KOPT-K1 (cell line): Measurements from ENCODE around the gene RNASE11.
"Not testable (repeated sequence)": the region's sequence is repeated elsewhere in the genome, so short reads cannot be mapped to it uniquely, and the experiment has no call there.

Experiments used
- H3K27ac ChIP-seq: fragments of 200-600 bp; sonication (generic); 2 replicates; pipeline ENCODE4 v1.5.1; 2016; ENCODE audit warnings: antibody characterized with exemption, mild to moderate bottlenecking, low read depth, low read length; ENCODE audit not compliant: poor library complexity, severe bottlenecking
- H3K36me3 ChIP-seq: fragments of 200-600 bp; sonication (generic); 2 replicates; pipeline ENCODE4 v1.5.1; 2017; ENCODE audit warnings: antibody characterized with exemption, mild to moderate bottlenecking, low read length, moderate library complexity; ENCODE audit not compliant: insufficient read depth
- H3K9me3 ChIP-seq: fragments of 200-600 bp; sonication (generic); 2 replicates; pipeline ENCODE4 v1.5.1; 2017; ENCODE audit warnings: antibody characterized with exemption, low read length, mild to moderate bottlenecking; ENCODE audit not compliant: insufficient read depth, poor library complexity, severe bottlenecking

Gene RNASE11

DNA sequence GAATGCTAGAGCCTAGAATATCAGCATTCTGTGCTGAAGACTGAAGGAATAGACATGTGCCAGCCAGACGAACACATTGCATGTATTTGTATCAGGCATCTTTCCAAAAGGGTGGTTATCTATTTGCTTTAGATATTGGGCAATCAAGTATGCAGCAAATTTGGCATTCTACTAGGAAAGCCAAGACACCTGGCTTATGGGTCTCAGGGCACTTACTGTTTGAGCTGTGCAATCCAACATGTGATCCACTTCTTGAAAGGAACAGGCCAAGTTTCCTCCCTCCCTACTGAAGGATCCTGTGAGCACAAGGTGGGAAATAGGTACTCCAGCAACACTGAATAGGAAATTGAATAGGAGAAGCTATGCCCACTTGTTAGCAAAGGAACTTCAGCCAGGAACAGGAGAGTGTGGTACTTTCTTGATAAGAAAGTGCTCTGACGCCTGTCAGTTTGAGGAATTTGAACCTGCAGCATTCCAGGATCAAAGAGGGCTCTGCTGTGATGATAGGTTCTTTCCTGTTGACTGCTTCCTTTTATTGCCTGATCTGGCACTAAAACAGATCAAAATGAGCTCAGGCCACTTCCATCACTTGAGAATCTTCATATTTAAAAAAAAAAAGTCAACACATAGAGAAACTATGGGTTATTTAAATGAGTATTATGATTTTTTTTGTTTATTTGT is 33.1 kb upstream of the RNASE11 start:
- Histone ChIP-seq H3K9me3 (peaks cover 16% of the 10 kb centered on the region), H3K27ac (no peak overlapping the region), H3K36me3 (no peaks in the 10 kb centered on the region)

DNA sequence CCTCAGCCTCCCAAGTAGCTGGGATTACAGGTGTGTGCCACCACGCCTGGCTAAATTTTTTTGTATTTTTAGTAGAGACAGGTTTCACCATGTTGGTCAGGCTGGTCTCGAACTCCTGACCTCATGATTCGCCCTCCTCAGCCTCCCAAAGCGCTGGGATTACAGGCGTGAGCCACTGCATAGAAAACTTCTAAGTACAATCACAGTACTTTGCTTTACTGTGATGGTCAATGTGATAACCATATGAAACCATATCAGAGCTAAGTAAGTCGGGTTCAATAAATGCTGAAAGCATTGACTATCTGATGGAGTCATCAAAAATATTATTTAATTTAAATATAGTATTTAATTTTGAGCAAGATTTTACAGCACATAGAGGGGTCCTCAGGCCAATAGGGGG is 31.9 kb upstream of the RNASE11 start:
- not testable (repeated sequence) for H3K27ac ChIP-seq, H3K36me3 ChIP-seq, H3K9me3 ChIP-seq

DNA sequence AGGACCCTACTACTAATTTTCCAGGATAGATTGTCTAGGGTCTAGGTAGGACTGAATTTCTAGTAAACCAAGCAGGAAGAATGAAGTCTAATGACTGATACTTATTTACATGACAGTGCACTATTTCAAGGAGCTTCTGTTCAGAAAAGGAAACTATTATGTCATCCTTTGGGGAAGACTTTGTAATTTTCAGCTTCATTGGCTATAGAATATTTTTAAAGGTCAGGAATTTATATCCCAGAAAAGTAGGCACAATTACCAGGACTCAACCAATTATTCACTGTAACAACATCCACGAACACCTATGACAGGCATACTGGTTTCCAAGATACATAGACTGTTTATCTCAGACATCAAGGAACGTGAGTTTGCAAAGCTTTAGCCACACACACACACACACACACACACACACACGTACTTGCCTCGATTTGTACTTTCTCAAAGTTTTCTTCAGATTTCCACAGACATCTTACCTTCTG is 30.5 kb upstream of the RNASE11 start:
- Histone ChIP-seq H3K36me3 (no peaks in the 10 kb centered on the region), H3K9me3 (no peaks in the 10 kb centered on the region), H3K27ac (no peak overlapping the region)

DNA sequence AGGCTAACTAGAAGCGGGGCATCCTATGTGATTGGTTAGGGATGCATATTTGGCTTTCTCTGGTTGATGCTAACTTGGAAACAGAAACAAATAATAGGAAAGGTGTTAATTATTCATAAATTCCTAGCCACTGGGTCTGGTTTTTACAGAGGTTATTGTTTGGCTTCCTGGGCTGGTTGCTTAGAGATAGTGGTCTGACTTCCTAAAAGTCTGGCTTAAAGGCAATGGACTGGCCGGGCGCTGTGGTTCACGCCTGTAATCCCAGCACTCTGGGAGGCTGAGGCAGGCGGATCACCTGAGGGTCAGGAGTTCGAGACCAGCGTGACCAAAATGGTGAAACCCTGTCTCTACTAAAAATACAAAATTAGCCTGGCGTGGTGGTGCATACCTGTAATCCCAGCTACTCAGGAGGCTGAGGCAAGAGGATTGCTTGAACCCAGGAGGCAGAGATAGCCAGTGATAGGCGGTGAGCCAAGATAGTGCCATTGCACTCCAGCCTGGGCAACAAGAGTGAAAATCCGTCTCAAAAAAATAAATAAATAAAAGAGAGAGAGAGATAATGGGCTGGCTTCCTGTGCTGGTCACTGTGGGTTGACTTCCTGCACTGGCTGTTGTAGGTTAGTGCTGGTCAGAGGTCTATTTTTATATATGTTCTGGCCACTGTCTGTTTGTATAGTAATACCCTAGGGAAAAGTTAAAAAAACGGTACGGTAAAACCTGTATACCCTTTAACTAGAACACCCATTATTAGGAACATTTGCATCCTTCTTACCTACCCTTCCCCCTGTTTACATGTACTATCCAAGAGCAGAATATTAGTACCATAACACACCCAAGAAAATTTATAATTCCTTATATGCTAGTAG is 29.6 kb upstream of the RNASE11 start:
- Histone ChIP-seq H3K27ac (no peak overlapping the region), H3K36me3 (no peaks in the 10 kb centered on the region), H3K9me3 (no peaks in the 10 kb centered on the region)

DNA sequence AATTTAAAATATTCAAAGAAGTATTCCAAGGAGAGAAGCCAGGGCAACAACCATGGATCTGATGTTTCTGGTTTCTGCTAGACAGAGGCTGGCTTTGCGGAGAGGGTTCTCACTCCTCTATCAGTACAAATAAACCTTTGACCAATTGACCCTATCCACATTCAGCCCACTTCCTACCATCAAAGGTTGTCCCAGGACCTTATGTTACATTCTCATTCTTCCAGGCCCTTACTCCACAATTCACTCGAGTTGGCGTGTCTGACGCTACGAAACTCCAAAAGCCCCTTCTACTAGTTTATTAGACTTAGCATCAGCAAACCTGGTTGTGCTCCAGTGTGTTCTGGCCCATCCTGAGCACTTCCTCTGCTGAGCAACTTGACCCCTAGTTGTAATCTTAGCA is 28.2 kb upstream of the RNASE11 start:
- Histone ChIP-seq H3K9me3 (no peaks in the 10 kb centered on the region), H3K27ac (no peak overlapping the region), H3K36me3 (no peaks in the 10 kb centered on the region)

DNA sequence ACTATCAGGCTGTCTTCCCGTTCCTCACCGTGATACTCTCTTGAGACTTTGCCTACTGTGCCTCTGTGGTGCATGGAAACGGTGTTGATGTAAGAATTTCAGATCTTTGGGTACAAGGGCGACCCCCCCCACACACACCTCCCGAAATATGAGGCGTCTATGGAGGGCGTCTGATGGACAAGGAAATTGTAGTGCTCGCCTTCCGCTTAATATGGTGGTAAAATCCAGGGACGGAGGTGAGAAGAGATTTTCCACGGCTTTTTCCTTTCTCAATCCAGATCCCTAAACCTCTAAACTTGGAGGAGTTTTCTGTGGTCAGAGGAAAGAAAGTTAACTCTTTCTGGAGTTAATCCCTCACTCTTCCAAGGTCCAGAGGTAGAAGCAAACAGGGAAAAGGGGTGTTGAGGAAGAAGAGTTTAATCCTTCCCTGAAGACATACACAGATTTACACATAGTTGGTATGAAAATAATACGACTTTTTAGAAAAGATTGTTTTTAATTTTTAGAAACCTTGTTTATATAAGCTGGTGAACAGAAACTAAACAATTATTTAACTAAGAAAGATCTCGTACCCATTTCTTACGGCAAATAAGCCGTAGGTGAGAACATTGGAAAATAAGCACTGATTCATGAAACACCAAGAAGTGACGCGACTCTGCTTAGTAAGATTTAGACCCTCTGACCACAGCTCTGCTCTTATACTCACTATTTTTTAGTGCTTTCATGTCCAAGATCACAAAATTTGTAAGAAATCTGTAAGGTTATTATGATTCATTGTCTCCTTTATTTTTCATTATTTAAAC is 26.4 kb upstream of the RNASE11 start:
- Histone ChIP-seq H3K9me3 (no peaks in the 10 kb centered on the region), H3K27ac (no peak overlapping the region), H3K36me3 (no peaks in the 10 kb centered on the region)

DNA sequence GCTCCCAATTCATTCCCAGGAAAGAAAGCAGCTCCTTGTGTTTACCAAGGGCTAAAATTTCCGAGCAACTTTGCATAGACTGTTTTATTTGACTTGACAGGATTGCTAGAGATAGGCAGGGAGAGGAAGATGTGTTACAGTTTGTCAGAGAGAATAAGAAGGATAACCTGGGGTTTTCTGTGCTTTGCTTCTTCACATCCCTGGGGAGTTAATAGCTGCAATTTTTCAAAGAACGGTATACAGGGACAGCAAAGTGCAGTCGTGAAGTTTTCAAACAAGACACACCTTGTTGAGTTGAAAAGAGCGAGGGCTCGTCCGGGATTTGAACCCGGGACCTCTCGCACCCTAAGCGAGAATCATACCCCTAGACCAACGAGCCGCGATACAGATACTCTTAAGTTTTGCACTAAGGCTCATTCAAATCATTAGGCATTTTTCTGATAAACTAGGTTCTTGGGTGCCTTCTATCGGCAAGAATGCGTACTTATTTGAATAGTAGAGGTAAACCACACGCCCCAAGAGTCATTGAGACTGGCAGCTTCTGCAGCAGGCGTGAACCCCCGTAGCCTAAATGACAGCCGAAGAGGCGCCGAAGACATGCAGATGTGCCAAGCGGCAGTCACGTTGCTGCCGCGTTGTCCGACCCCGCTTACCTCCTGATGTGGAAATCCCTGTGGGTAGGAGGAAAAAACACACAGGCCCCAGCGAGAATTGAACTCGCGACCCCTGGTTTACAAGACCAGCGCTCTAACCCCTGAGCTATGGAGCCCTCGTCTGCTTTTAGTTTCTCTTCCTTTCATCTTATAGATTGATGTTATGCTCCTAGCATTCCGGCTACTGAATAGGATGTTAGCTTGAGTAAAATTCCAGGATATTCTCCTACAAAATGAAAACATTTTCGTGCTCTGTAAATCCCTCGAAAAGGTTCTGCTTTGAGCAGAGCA is 25.6 kb upstream of the RNASE11 start:
- Histone ChIP-seq H3K36me3 (no peaks in the 10 kb centered on the region), H3K9me3 (no peaks in the 10 kb centered on the region), H3K27ac (no peak overlapping the region)

DNA sequence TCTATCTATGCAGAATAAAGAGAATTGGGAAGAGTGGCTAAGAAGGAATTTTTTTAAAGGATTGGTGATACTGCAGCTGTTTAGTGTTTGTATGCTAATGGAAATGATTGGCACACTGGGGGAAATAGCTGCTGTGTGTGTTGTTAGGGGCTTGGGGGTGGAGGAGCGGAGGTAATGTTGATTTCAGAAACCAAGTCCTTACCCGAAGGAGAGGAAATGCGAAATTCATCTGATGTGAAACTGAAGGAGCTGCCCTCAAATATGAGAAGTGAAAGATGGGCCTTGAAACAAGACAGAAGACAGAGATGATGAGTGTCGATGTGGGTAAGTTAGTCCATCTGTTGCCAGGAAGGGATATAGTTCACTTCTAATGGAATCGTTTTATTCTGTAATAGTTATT is 24.6 kb upstream of the RNASE11 start:
- H3K27ac ChIP-seq: no peak overlapping the region

DNA sequence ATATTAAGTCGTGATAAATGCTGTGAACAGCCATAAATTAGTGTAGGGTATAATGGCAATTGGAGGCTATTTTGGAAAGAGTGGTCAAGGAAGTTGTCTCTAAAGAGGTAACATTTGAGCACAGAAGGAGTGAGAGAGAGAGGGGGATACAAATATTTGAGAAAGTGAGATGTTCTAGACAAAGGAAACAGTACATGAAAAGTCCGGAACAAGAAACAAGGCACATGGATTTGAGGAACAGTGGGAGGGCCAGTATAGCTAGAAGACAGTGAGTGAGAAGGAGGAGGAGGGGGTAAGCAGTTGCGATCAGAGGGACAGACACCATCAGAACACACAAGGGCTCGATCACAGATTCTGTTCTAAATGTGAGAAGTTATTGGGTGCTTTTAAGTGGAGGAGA is 23.5 kb upstream of the RNASE11 start:
- Histone ChIP-seq H3K27ac (no peak overlapping the region), H3K36me3 (no peaks in the 10 kb centered on the region), H3K9me3 (no peaks in the 10 kb centered on the region)

More for the DNA sequence above, 24.6 kb upstream of the RNASE11 start:
- Histone ChIP-seq H3K9me3 (no peaks in the 10 kb centered on the region), H3K36me3 (no peaks in the 10 kb centered on the region)

DNA sequence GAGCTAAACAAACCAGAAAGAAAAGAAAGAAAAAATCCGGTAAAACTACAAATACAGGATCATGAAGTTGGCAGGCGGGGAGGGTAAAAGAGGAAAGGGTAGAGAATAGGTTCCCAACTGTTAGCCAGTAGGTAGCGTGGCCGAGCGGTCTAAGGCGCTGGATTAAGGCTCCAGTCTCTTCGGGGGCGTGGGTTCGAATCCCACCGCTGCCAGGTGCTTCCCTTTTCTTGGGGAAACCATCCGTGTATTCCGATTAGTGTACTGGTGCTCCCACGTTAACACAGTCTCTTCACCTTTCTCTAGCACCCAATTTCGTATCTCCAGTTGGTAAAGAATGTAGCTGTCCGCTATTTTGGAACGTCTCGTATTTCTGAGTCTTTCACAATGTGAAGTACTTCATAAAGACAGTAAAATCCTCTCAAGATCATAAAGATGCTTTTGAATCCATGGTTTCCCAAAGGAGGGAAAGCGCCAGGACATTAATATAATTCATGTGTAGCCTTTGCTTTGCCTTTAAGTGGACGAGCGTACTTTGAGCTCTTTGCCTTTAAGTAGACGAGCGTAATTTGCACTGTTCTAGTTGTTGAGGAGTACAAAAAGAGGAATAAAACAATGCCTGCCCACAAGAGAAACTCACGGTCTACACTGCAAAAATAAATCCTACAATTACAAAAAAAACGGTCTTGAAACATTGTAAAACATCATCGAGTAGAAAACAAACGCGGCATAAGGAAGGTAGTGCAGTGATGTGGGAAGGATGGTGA is 22.4 kb upstream of the RNASE11 start:
- Histone ChIP-seq H3K36me3 (no peaks in the 10 kb centered on the region), H3K27ac (peak overlapping the region; percentile 16), H3K9me3 (no peaks in the 10 kb centered on the region)

DNA sequence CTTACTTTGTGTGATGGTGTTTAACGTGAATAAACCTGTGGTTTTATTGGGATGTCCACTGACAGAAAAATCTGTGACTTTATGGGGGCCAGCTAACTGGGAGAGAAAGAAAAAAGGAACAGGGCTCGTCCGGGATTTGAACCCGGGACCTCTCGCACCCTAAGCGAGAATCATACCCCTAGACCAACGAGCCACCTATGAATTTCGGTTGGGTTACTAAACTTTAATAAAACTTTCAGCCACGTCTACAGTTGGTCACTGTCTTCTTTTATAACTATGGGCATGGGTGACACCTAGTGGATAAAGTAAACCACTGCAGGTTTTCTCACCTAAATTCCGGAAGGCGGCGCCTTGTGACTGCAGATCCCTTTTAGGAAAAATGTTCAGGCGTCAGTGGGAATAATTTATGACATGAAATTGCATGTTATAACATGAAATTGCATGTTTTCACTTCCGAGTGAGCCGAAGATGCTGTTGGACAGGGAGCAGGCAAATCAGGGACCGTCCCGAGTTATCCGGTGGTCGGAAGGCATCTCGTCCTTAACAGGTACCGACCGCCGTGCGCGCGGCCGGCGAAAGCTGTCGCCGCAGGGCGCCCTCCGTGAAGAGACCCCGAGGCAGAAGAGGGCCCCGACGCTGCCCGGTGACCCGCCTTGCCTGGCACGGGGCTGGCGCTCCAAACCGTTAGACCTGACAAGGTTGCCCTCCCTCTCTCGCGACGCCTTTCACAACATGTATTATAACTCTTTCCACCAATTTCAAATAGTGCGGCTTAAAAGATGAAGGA is 21.6 kb upstream of the RNASE11 start:
- peak overlapping the region; percentile 16 for H3K27ac ChIP-seq
- H3K9me3 ChIP-seq: no peaks in the 10 kb centered on the region
- H3K36me3 ChIP-seq: no peaks in the 10 kb centered on the region

DNA sequence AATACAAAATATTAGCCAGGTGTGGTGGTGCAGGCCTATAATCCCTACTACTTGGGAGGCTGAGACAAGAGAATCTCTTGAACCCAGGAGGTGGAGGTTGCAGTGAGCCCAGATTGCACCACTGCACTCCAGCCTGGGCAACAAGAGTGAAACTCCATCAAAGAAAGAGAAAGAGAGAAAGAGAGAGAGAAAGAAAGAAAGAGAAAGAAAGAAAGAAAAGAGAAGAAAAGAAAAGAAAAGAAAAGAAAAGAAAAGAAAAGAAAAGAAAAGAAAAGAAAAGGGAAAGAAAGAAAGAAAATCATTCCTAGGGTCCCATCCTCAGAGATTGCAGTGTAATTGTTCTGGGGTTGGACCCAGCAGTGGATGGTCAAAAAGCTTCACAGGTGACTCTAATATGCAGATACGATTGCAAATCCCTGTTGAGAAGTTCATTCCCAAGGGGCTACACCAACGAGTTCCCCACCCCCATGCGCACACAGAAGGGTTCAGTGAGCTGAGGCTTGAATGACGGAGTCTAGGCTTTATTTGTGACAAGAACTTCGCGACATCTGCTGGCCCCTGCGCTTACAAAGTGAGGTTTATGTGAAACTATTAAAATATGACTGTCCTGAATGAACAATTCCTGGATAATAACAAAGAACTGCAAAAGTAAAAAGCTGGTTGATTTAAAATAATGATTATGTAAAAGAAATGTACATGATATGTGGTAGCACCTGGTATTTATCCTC is 20.7 kb upstream of the RNASE11 start:
- Histone ChIP-seq H3K27ac (no peak overlapping the region), H3K9me3 (no peaks in the 10 kb centered on the region), H3K36me3 (no peaks in the 10 kb centered on the region)

DNA sequence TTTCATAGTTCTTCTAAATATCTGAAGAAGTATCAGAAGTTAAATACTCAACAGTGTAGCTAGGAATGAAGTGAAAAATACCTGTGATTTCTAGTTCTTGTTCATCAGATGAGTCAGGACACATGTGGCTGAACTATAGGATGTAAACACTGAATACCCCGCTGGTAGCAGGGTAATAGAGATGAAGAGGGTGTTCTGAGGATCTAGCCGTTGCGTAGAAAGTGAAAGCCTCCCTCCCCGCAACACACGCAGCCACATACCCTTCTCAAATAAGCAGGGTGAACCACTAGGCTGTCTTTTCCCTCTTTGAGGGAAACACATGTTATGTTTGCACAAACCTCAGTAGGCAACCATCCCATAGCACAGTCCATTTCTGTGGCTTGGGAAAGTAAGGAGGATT is 19.8 kb upstream of the RNASE11 start:
- Histone ChIP-seq H3K9me3 (no peaks in the 10 kb centered on the region), H3K27ac (no peak overlapping the region), H3K36me3 (no peaks in the 10 kb centered on the region)
